22Rv1 (cell line): ENCODE data around the gene TMEM139.

ENCODE experiments used
- CTCF ChIP-seq: fragments of 450-650 bp; IDR thresholded peaks from 2 replicates; pipeline ENCODE4 v1.5.1; 2017; ENCODE audit warnings: mild to moderate bottlenecking
- ZFX ChIP-seq: fragments of 450-650 bp; IDR thresholded peaks from 2 replicates; pipeline ENCODE4 v1.6.1; 2017; ENCODE audit warnings: antibody characterized with exemption, borderline replicate concordance

GRCh38 chr7:143282124-143282523 lies 2.6 kb upstream of the TMEM139 start:
- TF ChIP-seq CTCF: no peak
- no peak for TF ChIP-seq ZFX
